Measurements from ENCODE around the gene SLC1A2.

SLC1A2 gene

DNA sequence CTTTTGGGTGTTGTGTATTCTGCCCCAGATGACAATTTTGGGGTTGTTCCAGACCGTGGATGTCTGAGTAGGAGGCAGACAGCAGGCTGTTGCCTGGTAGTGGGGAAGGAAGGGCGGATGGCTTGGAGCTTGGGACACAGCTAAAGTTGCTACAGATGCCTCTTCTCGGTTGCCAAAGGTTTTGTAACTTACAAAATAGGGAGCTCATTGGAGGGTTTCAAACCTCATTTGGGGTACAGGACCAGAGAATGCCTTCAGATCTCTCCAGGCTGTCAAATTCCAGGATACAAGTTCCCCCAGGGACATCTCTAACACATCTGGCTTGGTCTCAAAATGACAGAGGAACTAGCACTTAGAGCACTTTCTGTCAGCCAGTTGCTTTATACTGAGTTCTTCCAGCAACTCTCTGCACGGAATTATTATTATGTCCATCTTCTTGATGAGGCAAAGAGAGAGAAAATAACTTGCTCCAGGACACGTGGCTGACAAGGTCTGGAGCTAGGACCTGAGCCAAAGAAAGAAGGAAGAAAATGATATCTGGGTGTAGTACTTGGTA lies 56.0 kb downstream of the SLC1A2 start:
- no peak overlapping the region for H3K4me3 ChIP-seq (ENCODE audit: low read depth in 1 of 2, low read length in 1 of 2)
- no peak overlapping the region for H3K27ac ChIP-seq
- peaks cover 6 to 21% of the 10 kb centered on the region in 2 experiments for H3K4me1 ChIP-seq (ENCODE audit: control insufficient read depth in 1 of 2, insufficient read depth in 1 of 2, low read depth in 1 of 2, low read length in 1 of 2)
- H3K27me3 ChIP-seq = no peaks in the 10 kb centered on the region
- no peaks in the 10 kb centered on the region for H3K36me3 ChIP-seq
- no peaks in the 10 kb centered on the region for H3K9me3 ChIP-seq
- TF ChIP-seq, protein P1, sequence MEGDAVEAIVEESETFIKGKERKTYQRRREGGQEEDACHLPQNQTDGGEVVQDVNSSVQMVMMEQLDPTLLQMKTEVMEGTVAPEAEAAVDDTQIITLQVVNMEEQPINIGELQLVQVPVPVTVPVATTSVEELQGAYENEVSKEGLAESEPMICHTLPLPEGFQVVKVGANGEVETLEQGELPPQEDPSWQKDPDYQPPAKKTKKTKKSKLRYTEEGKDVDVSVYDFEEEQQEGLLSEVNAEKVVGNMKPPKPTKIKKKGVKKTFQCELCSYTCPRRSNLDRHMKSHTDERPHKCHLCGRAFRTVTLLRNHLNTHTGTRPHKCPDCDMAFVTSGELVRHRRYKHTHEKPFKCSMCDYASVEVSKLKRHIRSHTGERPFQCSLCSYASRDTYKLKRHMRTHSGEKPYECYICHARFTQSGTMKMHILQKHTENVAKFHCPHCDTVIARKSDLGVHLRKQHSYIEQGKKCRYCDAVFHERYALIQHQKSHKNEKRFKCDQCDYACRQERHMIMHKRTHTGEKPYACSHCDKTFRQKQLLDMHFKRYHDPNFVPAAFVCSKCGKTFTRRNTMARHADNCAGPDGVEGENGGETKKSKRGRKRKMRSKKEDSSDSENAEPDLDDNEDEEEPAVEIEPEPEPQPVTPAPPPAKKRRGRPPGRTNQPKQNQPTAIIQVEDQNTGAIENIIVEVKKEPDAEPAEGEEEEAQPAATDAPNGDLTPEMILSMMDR (IDR thresholded peaks at IDR 0.05) = no peak

DNA sequence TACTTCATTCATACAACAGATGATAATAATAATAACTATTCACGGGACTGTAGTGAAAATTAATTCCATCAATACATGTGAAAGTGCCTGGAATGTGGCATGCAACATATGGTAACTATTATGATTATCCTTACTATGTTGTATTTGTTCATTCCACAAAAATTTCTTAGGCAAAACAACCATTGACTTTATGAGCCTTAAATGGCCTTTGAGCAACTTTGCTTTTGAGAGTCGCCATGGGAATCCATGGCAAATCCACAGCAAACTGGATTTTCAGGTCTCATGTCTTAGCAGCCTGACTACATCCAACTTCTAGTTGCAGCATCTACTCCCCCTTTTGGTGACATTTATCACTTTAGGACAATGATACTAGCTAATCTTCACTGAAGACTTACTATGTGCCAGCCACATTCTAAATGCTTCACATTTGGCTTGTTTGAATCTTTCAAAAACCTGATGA lies 56.8 kb downstream of the SLC1A2 start:
- Histone ChIP-seq H3K27ac (no peak overlapping the region), H3K9me3 (no peaks in the 10 kb centered on the region), H3K4me1 (ENCODE audit: control insufficient read depth in 1 of 2, insufficient read depth in 1 of 2, low read depth in 1 of 2, low read length in 1 of 2) (peaks cover 6 to 21% of the 10 kb centered on the region in 2 experiments), H3K27me3 (no peaks in the 10 kb centered on the region), H3K36me3 (no peaks in the 10 kb centered on the region), H3K4me3 (ENCODE audit: low read depth in 1 of 2, low read length in 1 of 2) (no peak overlapping the region)
- TF ChIP-seq, protein P1 (IDR thresholded peaks at IDR 0.05) = no peak

DNA sequence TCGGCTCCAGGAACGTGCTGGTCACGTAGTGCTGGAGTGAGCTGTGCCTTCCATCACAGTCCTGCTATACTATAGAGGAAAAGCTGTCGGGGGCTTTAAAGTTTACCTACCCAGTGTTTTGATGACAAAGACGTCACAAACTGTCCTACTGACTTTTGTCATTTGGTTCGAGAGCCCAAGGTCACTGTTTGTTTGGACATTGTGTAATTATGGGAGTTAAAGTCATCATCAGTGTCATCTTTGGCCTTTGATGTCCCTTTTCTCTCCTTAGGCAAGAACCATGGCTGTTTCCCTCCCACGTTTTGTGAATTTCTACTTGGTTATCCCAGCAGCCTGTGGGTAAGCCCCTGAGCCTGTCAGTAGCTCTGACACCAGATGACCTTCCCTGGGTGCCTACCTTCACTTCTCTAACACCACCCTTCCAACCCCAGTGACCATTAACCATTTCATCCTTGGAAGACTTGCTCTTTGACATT lies 59.3 kb downstream of the SLC1A2 start:
- H3K27me3 ChIP-seq = no peaks in the 10 kb centered on the region

DNA sequence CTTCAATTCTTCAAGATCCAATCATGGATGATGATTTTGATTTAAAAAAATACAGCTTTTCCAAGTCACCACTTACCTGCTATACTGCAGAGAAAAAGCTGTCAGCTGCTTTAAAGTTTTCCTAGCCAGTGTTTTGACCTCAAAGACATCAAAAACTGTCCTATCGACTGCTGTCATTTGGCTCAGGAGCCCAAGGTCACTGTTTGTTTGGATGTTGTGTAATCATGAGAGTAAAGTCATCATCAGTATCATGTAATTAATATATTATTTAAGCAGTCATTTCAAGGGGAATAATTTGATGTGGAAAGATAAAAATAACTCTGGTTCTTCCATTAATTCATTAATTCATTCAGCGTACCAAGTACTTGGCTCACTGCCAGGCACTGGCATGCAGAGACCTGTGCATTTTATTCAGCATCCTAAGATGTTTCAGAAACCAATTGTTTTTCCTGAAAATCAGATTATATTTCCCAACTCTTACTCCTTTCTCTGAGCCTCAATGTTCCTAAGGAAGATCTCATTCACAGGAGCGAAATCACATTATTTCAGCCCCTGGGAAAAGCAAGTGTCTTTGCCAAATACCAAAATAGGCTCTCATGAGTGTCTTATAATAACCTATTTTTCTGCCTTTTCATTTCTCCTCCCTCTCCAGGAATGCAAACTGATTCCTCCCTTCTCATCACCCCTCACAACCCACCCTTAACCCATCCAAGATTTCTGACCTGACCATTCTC lies 59.9 kb downstream of the SLC1A2 start:
- no peaks in the 10 kb centered on the region for H3K36me3 ChIP-seq
- H3K27me3 ChIP-seq = no peaks in the 10 kb centered on the region
- no peak overlapping the region for H3K4me3 ChIP-seq (ENCODE audit: low read depth in 1 of 2, low read length in 1 of 2)
- peaks cover 6 to 21% of the 10 kb centered on the region in 2 experiments for H3K4me1 ChIP-seq (ENCODE audit: control insufficient read depth in 1 of 2, insufficient read depth in 1 of 2, low read depth in 1 of 2, low read length in 1 of 2)
- TF ChIP-seq, protein P1 (IDR thresholded peaks at IDR 0.05) = no peak
- H3K9me3 ChIP-seq = no peaks in the 10 kb centered on the region
- H3K27ac ChIP-seq = no peak overlapping the region

More for the DNA sequence above, 59.3 kb downstream of the SLC1A2 start:
- H3K4me1 ChIP-seq (ENCODE audit: control insufficient read depth in 1 of 2, insufficient read depth in 1 of 2, low read depth in 1 of 2, low read length in 1 of 2) = peaks cover 6 to 21% of the 10 kb centered on the region in 2 experiments
- no peak overlapping the region for H3K27ac ChIP-seq
- no peaks in the 10 kb centered on the region for H3K9me3 ChIP-seq
- TF ChIP-seq, protein P1 (IDR thresholded peaks at IDR 0.05) = no peak
- no peaks in the 10 kb centered on the region for H3K36me3 ChIP-seq
- H3K4me3 ChIP-seq (ENCODE audit: low read depth in 1 of 2, low read length in 1 of 2) = no peak overlapping the region

DNA sequence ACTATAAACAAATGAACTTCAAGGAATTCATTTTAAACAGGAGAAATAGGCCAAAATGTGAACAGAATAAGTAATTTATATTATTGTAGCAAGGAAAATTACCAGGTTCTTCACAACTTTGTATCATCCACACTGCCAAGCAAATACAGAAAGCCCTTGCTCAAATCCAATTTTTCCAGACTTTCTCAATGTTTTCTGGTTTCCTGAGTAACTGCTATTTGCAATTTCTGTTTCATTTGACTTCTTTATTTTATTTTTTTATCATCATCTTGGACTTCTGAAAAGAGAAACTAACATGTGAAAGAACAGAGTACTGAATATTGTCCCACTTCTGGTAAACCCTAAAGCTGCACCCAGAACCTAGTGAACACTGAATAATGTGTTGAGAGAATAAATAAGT lies 61.0 kb downstream of the SLC1A2 start:
- Histone ChIP-seq H3K4me3 (ENCODE audit: low read depth in 1 of 2, low read length in 1 of 2) (no peak overlapping the region), H3K4me1 (ENCODE audit: control insufficient read depth in 1 of 2, insufficient read depth in 1 of 2, low read depth in 1 of 2, low read length in 1 of 2) (peaks cover 5 to 15% of the 10 kb centered on the region in 2 experiments), H3K27ac (no peak overlapping the region), H3K9me3 (no peaks in the 10 kb centered on the region), H3K27me3 (no peaks in the 10 kb centered on the region), H3K36me3 (no peaks in the 10 kb centered on the region)
- TF ChIP-seq, protein P1 (IDR thresholded peaks at IDR 0.05) = no peak
